RWPE1 (cell line): Measurements from ENCODE around the gene TCERG1L.

ENCODE experiments used
- CTCF ChIA-PET: fragments of 350-600 bp; sonication (Branson Sonifier 250); formaldehyde crosslinking; extraction: SDS; loops from one replicate; lab custom pipeline; 2021; lab: Yijun Ruan, JAX
- POLR2A ChIA-PET: fragments of 400-600 bp; formaldehyde crosslinking; extraction: SDS; loops from one replicate; lab custom pipeline; 2020; ENCODE audit warnings: antibody characterized with exemption; ENCODE audit not compliant: low non-redundant PET; lab: Yijun Ruan, JAX
- DNase-seq: peaks from one replicate; pipeline ENCODE4 v3.0.0; 2012; ENCODE audit warnings: low spot score
- H3K27ac ChIP-seq: fragments of 450-650 bp; 2 replicates; pipeline ENCODE4 v1.5.1; 2017
- TF ChIP-seq, protein P1 (sequence below): fragments of 450-650 bp; conservative IDR thresholded peaks from 2 replicates; pipeline ENCODE4 v1.5.1; 2017; ENCODE audit warnings: low read depth, mild to moderate bottlenecking

The TCERG1L gene

DNA sequence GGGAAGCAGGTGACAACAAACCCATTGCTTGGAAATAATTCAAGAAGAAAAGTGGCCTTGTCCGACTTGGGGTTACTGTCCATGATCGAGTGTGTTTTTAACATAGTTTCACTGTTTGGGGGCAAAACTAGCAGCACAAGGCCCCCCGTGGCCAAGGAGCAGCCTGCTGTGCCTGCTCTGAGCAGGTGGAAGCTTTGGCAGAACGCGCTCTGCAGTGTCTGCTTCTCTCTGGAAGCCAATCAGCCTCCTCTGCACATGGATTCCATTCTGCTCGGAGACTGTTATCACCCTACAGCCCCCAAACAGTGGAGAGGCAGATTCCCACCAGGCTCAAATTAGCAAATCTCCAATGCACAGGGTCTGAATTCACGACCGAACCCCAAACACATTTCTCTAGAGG lies 7.3 kb upstream of the TCERG1L start:
- CTCF ChIA-PET, result no interaction called here
- POLR2A ChIA-PET, result no interaction called here
- H3K27ac ChIP-seq, result no peak overlapping the region
- TF ChIP-seq, protein P1, sequence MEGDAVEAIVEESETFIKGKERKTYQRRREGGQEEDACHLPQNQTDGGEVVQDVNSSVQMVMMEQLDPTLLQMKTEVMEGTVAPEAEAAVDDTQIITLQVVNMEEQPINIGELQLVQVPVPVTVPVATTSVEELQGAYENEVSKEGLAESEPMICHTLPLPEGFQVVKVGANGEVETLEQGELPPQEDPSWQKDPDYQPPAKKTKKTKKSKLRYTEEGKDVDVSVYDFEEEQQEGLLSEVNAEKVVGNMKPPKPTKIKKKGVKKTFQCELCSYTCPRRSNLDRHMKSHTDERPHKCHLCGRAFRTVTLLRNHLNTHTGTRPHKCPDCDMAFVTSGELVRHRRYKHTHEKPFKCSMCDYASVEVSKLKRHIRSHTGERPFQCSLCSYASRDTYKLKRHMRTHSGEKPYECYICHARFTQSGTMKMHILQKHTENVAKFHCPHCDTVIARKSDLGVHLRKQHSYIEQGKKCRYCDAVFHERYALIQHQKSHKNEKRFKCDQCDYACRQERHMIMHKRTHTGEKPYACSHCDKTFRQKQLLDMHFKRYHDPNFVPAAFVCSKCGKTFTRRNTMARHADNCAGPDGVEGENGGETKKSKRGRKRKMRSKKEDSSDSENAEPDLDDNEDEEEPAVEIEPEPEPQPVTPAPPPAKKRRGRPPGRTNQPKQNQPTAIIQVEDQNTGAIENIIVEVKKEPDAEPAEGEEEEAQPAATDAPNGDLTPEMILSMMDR, result no peak
- no peak for DNase-seq

DNA sequence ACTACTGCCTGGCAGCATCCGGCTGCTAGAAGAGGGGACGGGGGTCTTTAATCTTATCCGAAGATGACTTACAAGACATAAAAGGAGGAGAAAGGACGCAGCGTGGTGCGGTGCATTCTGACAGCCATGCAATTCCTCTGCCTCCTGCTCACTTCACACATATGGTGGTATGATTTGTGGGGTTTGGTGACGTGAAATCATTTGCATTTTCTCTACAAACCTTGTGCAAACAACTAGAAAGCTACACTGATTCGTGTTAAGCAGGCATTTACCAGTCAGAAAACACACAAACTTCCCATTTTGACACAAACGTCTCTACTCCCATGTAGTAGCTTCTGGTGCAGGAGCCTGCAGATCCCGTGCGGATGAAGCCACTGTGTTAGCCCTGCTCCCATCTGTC lies 6.8 kb upstream of the TCERG1L start:
- POLR2A ChIA-PET, result no interaction called here
- no peak overlapping the region for H3K27ac ChIP-seq
- DNase-seq, result no peak
- TF ChIP-seq, protein P1, result no peak
- CTCF ChIA-PET, result interaction anchor here (0.6 kb wide), 1 partner anchor 1609 kb away, joined by 3 read pairs; no protein-coding TSS in a partner anchor

DNA sequence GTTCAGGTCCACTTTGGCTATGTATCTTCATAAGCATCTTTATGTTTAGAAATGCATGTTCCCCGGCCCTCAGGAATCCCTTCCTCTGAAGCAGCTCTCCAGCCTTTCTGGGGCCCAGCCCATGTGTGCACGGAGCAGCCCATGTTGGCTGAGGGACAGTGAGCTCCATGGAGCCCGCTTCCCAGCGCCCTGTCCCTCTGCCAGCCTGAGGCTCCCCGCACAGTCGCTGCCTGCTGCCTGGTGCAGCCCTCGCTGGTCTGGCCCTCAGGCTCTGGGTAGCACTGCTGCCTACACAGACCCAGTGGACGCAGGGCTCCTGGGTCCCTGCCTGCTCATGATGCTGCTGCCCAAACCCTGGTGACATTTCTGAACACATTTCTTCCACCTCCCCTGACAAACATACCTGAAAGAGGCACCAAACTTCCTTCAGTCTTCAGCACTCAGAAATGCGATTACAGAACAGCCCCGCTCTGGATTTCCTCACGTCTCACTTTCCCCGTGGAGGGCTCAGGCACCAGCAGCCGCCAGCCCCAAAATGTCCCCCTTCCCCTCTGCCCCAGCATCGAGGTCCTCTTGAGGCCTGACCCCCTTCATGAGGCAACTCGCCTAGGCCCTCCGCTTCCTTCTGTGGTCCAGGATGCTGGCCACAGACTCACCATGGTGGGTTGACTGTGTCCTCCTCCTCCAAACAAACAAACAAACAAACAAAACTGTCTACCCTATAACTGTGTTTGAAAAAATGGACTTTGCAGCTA lies 5.0 kb upstream of the TCERG1L start:
- TF ChIP-seq, protein P1, result no peak
- H3K27ac ChIP-seq, result no peak overlapping the region
- DNase-seq, result no peak
- CTCF ChIA-PET, result no interaction called here
- POLR2A ChIA-PET, result no interaction called here

DNA sequence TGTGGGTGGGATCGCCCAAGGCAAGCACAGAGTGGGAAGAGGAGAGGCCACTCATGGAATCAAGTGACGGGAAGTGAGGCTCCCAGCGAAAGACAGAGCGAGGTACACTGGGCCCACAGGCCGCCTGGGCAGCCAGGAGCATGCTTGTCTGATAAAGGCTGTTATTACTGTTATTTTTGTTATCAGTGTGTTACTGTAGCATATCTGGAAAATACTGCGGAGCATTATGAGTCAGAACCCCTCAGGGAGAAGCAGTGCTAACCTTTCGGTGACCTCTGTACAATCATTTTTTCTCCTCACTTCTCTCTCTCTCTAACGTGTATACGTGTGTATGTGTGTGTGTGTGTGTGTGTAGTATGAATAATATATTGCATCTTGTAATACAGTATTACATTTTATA lies 3.8 kb upstream of the TCERG1L start:
- POLR2A ChIA-PET, result no interaction called here

DNA sequence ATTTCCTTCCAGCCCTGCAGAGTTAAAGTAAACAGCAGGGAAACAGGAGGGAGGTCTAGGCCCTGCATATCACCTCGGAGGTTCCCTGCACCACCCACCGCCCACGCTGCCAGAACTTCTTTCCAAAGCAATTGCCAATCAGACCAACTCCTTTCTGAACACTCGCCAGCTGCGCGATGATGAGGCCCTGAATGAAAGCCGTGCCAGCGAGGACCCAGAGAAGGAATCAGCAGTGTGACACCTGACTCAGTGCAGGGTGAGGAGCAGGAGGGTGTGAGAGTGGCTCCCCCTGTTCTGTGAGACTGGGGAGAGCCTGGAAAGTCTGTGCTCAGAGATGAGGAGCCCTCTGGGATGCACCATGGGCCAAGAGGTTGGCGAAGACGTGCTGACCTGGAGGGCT lies 3.3 kb upstream of the TCERG1L start:
- H3K27ac ChIP-seq, result no peak overlapping the region
- ChIA-PET POLR2A (no interaction called here), CTCF (no interaction called here)
- DNase-seq, result no peak
- TF ChIP-seq, protein P1, result no peak

More for the DNA sequence above, 3.8 kb upstream of the TCERG1L start:
- TF ChIP-seq, protein P1, result no peak
- CTCF ChIA-PET, result no interaction called here
- DNase-seq, result peak; percentile 45
- H3K27ac ChIP-seq, result no peak overlapping the region

DNA sequence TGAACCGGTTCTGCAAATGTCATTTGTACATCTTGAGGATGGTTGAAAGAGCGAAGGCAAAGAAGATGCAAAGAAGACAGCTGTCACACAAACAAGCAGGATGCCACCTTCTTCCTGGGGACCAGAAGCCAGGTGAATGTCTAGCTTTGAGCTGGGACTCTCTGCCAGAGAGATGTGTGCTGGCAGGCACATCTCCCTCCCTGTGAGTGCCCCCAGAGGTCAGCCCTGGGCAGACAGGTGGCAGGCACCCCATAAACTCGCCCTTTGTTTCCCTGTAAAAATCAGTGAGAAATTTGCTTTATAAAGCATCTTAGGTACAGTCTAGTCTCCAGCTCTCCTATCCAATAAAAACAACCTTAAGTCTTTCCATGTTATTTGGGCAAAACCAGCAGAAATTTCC lies 2.6 kb upstream of the TCERG1L start:
- TF ChIP-seq, protein P1, result no peak
- ChIA-PET CTCF (no interaction called here), POLR2A (no interaction called here)
- H3K27ac ChIP-seq, result no peak overlapping the region
- no peak for DNase-seq
